KG1 (cell line): ENCODE measurements around the gene MESP2.
"Not testable (repeated sequence)": the region's sequence is repeated elsewhere in the genome, so short reads cannot be mapped to it uniquely, and the experiment has no call there.

Experiments
- DNase-seq: peaks from one replicate; lab custom pipeline; 2025; lab: John Stamatoyannopoulos, UW

MESP2 gene

GRCh38 chr15:89781055-89781454, 4.9 kb downstream of the MESP2 start:
- no peak for DNase-seq

GRCh38 chr15:89781891-89782618, 5.9 kb downstream of the MESP2 start:
- no peak for DNase-seq

- DNase-seq, result not testable (repeated sequence)
Observed at GRCh38 chr15:89782619-89782950, 6.5 kb downstream of the MESP2 start.

DNA sequence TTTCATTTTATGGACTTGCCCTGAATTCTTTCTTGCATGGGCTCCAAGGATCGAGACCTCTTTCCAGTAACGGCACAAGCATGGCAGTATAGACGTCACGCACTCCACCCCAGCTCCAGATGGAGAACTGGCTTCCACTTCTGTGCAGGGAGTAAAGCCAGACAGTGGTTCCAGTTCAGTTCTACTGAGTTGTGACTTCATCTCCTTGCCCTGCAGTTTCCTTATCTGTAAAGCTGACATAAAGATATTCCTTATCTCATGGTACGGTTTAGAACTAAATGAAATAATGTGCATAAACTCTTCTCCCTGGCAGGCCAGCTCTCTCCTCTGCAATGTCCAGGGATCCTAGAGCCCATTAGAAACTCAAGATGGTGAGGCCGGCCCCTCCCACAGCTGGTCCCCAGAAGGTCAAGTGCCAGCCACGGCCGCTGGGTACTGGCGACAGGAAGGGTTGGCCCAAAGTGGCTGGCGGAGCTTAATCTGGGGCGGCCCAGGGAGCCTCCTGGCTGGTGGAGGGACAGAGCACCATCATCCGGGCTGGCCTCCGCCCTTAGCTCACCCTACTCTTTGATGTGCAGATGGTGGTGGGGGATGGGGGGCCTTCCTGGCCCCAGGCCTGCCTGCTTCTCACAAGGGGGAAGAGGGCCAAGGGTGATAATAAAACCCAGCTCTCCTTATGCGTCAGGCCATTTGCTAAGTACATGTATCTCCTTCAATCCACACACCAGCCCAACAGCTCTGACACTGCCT, 7.2 kb downstream of the MESP2 start:
- no peak for DNase-seq

DNA sequence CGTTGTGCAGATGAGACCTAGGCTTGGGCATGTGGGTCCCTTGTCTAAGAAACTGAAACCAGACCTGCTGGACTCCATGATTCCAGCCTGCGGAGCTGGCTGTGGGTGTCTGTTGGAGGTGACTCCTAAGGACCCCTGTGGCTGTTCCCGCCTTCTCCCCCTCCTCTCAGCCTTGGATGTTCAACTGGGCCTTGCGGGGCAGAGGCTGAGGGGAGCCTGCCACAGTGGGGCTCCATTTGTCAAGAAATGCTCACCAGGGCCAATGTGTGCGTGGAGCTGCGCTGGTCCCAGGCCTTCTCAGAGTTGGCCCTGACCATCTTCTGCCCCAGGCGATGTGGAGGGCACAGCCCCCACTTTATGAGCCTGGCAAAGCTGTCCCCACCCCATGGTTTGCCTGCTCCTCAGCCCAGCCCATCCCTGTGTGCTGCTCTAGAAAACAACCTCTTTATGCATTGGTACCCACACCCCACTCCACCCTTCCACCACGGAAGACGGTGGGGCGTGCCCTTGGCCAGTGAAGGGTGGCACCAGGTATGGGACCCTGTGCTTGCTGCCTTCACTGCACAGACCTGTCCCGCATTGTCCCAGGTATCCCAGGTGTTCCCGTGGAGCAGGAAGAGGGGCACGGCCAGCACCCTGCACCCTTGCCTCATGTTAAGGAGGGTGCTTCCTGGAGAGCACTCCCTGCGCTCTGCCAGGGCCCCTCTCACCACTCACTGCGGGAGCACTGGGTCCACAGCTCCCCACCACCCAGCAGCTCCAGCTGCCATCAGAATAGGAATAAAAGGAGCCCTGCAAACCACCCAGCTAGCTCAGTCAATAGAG, 7.9 kb downstream of the MESP2 start:
- no peak for DNase-seq

DNA sequence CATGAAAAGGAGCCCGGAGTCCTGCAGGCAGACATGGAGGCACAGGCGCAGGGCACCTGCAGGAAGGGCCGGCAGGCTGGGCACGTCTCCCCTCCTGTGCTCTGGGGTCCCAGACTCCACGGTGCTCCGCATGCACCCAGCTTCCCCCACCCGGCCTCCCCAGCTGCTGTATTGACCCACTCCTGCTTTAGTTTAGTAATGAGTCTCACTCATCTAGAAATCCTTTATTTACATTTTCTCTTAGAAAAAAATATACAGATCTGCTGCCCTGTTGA, 8.5 kb downstream of the MESP2 start:
- DNase-seq, result no peak

- no peak for DNase-seq
Observed at GRCh38 chr15:89785064-89785773, 9.1 kb downstream of the MESP2 start.

DNA sequence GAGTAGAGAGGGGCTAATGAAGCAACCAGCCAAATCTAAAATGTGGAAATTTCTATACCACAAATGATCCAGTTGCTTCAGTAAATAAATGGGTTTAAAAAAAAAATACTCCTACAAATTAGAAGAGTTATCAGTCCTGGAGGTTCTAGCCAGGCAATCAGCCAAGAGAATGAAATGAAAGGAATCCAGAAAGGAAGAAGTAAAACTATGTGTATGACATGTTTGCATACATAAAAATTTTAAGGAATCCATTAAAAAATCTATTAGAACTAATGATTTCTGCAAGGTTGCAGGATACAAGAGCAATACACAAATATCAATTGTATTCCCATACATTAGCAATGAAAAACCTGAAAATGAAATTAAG, 9.6 kb downstream of the MESP2 start:
- no peak for DNase-seq

DNA sequence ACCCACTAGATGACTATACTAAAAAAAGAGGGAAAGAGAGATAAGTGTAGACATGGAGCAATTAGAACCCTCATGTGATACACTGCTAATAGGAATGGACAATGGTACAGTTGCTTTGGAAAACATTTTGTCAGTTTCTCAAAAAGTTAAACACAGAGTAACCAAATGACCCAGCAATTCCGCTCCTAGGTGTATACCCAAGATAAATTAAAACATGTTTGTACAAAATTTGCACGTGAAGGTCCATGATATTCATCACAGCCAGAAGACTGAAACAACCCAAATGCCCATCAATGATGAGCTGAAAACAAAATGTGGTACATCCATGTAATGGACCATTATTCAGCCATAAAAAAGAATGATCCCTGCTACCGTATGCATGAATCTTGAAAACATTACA, 11.8 kb downstream of the MESP2 start:
- DNase-seq, result no peak

- DNase-seq, result not testable (repeated sequence)
Observed at GRCh38 chr15:89788585-89788984, 12.5 kb downstream of the MESP2 start.

GRCh38 chr15:89790206-89790605, 14.1 kb downstream of the MESP2 start:
- DNase-seq, result no peak

DNA sequence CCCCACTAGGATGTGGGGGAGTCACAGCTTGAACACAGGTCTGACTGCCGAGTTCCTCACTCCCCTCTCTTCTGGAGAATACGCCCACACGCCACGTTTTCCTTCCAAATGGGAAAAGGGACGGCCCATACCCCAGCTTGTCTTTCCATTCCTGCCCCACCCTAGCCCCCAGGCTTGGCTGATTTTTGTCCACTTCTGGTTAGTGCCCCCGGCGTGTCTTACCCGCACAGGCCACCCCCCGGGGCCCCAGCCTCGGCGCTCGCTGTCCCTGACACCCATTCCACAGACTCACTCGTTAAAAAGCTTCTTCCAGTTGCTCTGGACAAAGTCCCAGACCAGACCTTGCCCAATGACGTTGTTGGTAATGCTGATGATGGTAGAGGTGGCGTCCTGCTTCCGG, 14.5 kb downstream of the MESP2 start:
- DNase-seq, result no peak

- DNase-seq, result no peak
Observed at GRCh38 chr15:89792106-89792805, 16.1 kb downstream of the MESP2 start.

- DNase-seq, result no peak
Observed at GRCh38 chr15:89794627-89795241, 18.6 kb downstream of the MESP2 start.

DNA sequence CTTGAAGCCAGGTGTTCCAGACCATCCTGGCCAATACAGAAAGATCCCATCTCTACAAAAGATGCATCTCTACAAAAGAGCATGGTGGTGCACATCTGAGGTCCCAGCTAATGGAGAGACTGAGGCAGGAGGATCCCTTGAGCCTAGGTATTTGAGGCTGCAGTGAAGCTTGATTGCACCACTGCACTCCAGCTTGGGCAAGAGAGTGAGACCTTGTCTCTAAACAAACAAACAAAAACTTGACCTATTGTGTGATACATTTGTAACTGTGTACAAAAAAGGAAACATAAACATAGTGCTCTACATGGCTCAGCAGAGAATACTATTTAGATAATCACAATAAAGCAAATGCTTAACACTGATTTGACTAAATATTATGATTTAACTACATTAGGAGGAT, 19.9 kb downstream of the MESP2 start:
- no peak for DNase-seq

DNA sequence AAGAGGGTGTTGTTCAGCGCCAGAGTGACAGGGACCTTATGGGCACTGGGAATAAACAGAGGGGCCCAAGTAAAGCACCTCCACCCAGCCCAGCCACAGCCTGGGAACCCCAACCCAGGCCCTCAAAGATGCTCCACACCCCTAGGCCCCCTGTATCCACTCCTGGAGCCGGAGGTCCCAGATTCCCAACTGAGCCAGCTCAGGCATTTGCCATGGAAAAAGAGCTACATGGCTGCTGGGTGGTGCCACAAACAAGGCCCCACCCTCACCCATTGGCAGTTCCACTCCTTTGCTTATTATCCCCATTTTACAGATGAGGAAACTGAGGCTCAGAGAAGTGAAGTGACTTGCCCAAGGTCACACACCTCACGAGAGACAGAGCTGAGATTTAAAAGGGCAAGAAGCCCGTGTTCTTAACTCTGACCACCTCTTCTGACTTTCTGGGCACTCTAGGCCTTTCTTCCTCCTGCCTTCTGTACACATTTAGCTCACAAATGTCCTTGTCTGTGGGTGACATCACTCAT, 21.6 kb downstream of the MESP2 start:
- DNase-seq, result no peak

DNA sequence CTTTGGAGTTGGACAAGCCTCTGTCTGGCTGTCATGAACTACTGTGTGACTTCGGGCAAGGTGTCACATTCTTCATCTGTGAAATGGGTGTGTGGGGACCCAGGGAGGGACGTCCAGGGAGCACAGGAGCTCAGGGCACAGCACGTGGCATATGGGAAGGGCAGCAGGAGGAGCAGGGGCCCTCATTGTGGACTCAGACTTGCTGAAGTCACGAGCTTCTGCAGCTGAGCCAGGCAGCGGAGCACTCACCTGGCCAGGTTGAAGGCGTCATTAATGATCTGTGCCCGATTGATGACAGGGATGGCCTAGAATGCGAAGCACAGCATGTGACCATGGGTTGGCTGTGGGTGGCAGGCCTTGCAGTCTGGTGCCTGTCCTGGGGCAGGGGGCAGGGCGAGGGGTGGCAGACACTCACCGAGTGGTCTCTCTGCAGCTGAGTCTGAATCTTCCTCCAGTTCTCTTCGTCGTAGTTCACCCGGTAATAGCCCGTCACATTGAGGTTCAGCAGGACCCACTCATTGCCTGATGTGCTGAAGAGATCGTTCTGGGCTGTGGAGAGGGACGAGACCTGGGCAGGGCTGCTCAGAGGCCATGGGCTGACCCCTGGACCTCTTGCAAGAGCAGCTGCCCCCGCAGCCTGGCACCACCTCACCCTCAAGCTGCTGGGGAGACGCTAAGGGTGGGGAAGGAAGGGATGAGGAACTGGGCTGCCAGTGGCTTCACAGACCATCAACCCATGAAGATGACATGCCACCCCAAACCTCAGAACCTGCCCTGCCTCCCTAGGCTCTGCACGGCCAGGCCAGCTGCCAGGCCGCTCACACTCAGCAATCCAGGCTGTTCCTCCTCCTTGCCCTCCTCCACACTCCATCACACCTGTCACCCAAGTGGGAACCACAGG, 23.1 kb downstream of the MESP2 start:
- no peak for DNase-seq

DNA sequence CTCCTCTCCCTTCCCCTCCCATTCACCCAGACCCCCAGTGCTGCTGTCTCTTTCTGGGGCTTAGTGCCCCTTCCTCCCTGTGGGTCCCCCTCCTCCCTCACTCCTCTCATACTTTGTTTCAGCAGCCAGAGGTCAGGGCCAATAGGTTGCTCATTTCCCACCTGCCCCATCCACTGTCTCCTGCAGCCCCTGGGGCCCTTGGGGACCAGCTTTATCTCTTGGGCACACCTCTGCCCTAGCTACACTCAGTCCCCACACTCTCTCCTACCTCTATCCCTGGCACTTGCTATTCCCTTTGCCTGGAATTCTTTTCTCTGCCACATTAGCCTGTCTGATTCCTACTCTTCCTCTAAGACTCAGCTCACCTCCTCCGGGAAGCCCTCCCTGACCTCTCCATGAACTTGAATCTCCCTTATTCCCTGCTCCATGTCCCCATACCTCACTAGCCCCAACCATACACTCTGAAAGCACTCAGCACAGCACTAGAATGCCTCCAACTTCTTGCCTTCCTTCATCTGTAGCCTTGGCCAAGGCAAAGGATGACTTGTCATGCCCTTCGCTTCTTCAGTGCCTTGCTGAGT, 23.9 kb downstream of the MESP2 start:
- no peak for DNase-seq

- DNase-seq, result no peak
Observed at GRCh38 chr15:89801471-89802195, 25.5 kb downstream of the MESP2 start.
